ENCODE data around the gene MYBPC3.

Gene MYBPC3

GRCh38 chr11:47357985-47358730, 5.7 kb upstream of the MYBPC3 start:
- DNase-seq (ENCODE audit: low read depth in 3 of 3): no peak

GRCh38 chr11:47356998-47357329, 4.5 kb upstream of the MYBPC3 start:
- no peak for DNase-seq (ENCODE audit: low read depth in 3 of 3)

GRCh38 chr11:47356129-47356997, 3.9 kb upstream of the MYBPC3 start:
- DNase-seq (ENCODE audit: low read depth in 3 of 3): no peak

GRCh38 chr11:47355283-47356128, 3.0 kb upstream of the MYBPC3 start:
- peak in 1 of 3 experiments; percentile 51 for DNase-seq (ENCODE audit: low read depth in 3 of 3)

GRCh38 chr11:47354913-47355282, 2.4 kb upstream of the MYBPC3 start:
- no peak for DNase-seq (ENCODE audit: low read depth in 3 of 3)

GRCh38 chr11:47353978-47354774, 1.7 kb upstream of the MYBPC3 start:
- DNase-seq (ENCODE audit: low read depth in 3 of 3): no peak

- DNase-seq (ENCODE audit: low read depth in 3 of 3): no peak
These were observed 1.1 kb downstream of the MYBPC3 start for GRCh38 chr11:47351156-47352126.

GRCh38 chr11:47350315-47350714, 2.2 kb downstream of the MYBPC3 start:
- no peak for DNase-seq (ENCODE audit: low read depth in 3 of 3)

GRCh38 chr11:47349521-47350095, 2.9 kb downstream of the MYBPC3 start:
- no peak for DNase-seq (ENCODE audit: low read depth in 3 of 3)

GRCh38 chr11:47348859-47349258, 3.6 kb downstream of the MYBPC3 start:
- no peak for DNase-seq (ENCODE audit: low read depth in 3 of 3)

GRCh38 chr11:47348131-47348802, 4.2 kb downstream of the MYBPC3 start:
- DNase-seq (ENCODE audit: low read depth in 3 of 3): no peak

GRCh38 chr11:47347137-47347536, 5.4 kb downstream of the MYBPC3 start:
- no peak for DNase-seq (ENCODE audit: low read depth in 3 of 3)

- no peak for DNase-seq (ENCODE audit: low read depth in 3 of 3)
These were observed 6.5 kb downstream of the MYBPC3 start for GRCh38 chr11:47345890-47346563.

GRCh38 chr11:47342854-47343253, 9.6 kb downstream of the MYBPC3 start:
- no peak for DNase-seq (ENCODE audit: low read depth in 3 of 3)

- DNase-seq (ENCODE audit: low read depth in 3 of 3): no peak
These were observed 10.3 kb downstream of the MYBPC3 start for GRCh38 chr11:47342036-47342803.

GRCh38 chr11:47340980-47341775, 11.3 kb downstream of the MYBPC3 start:
- DNase-seq (ENCODE audit: low read depth in 3 of 3): no peak

- DNase-seq (ENCODE audit: low read depth in 3 of 3): no peak
These were observed 12.5 kb downstream of the MYBPC3 start for GRCh38 chr11:47340010-47340409.
